GM21390 (cell line): ENCODE measurements around the gene SAYSD1.
"Not testable (repeated sequence)": the region's sequence is repeated elsewhere in the genome, so short reads cannot be mapped to it uniquely, and the experiment has no call there.

ENCODE experiments used
- ATAC-seq: cut with Tn5 transposase; IDR thresholded peaks from one replicate; pipeline ENCODE4 v1.9.1; 2021; ENCODE audit not compliant: unreplicated experiment

Gene SAYSD1

GRCh38 chr6:39114704-39115599 is at the start of gene SAYSD1:
SAYSD1 (minus strand) TSS chr6:39115186; CDS start chr6:39115089, 97 bp downstream.
- ATAC-seq: peak; percentile 91

- no peak for ATAC-seq
Measured at GRCh38 chr6:39157511-39157910, 42.5 kb upstream of the SAYSD1 start.

- ATAC-seq: no peak
Measured at GRCh38 chr6:39156801-39157200, 41.8 kb upstream of the SAYSD1 start.

- ATAC-seq: no peak
Measured at GRCh38 chr6:39154705-39155104, 39.7 kb upstream of the SAYSD1 start.

GRCh38 chr6:39153766-39154397 is 38.9 kb upstream of the SAYSD1 start:
- ATAC-seq: no peak

GRCh38 chr6:39152262-39152661 is 37.3 kb upstream of the SAYSD1 start:
- no peak for ATAC-seq

GRCh38 chr6:39151211-39151610 is 36.2 kb upstream of the SAYSD1 start:
- no peak for ATAC-seq

GRCh38 chr6:39144481-39145173 is 29.6 kb upstream of the SAYSD1 start:
- no peak for ATAC-seq

- ATAC-seq: no peak
Measured at GRCh38 chr6:39143238-39143930, 28.4 kb upstream of the SAYSD1 start.

GRCh38 chr6:39140556-39141167 is 25.7 kb upstream of the SAYSD1 start:
- ATAC-seq: no peak

- ATAC-seq: no peak
Measured at GRCh38 chr6:39137245-39137644, 22.3 kb upstream of the SAYSD1 start.

- ATAC-seq: not testable (repeated sequence)
Measured at GRCh38 chr6:39136207-39136606, 21.2 kb upstream of the SAYSD1 start.

- not testable (repeated sequence) for ATAC-seq
Measured at GRCh38 chr6:39134761-39135160, 19.8 kb upstream of the SAYSD1 start.

GRCh38 chr6:39130691-39131090 is 15.7 kb upstream of the SAYSD1 start:
- ATAC-seq: no peak

GRCh38 chr6:39128832-39129231 is 13.8 kb upstream of the SAYSD1 start:
- no peak for ATAC-seq

GRCh38 chr6:39128106-39128505 is 13.1 kb upstream of the SAYSD1 start:
- no peak for ATAC-seq

- ATAC-seq: no peak
Measured at GRCh38 chr6:39124114-39124513, 9.1 kb upstream of the SAYSD1 start.

GRCh38 chr6:39118921-39119320 is 3.9 kb upstream of the SAYSD1 start:
- no peak for ATAC-seq

- peak; percentile 22 for ATAC-seq
Measured at GRCh38 chr6:39114388-39114703, 640 bp downstream of the SAYSD1 start.

- ATAC-seq: no peak
Measured at GRCh38 chr6:39113788-39114187, 1.2 kb downstream of the SAYSD1 start.

GRCh38 chr6:39111280-39111679 is 3.7 kb downstream of the SAYSD1 start:
- ATAC-seq: no peak
